A549 (cell line): ENCODE measurements around the gene KAT2B.

Experiments used
- CBX2 ChIP-seq: fragments of 200-600 bp; sonication (generic); IDR thresholded peaks from 2 replicates; pipeline ENCODE4 v1.6.1; 2016; ENCODE audit warnings: low read depth, mild to moderate bottlenecking, borderline replicate concordance
- FOSB ChIP-seq: fragments of 250-450 bp; sonication (Bioruptor Pico); IDR thresholded peaks from 2 replicates; pipeline ENCODE4 v1.5.0; 2020; ENCODE audit warnings: mild to moderate bottlenecking, moderate library complexity
- FOSL2 ChIP-seq, 2 experiments: fragments of 450-650 bp in 1 of 2; fragments of >200 bp in 1 of 2; sonication (Bioruptor Twin) in 1 of 2; formaldehyde crosslinking; IDR thresholded peaks; 2 replicates each; pipeline versions ENCODE4 v1.5.0 to v1.6.1; 2016 to 2020; ENCODE audit warnings: mild to moderate bottlenecking in 1 of 2, moderate library complexity in 1 of 2
- POLR2A ChIP-seq: IDR thresholded peaks from 2 replicates; pipeline ENCODE4 v1.6.1; 2012; ENCODE audit warnings: mild to moderate bottlenecking, low read length
- RAD21 ChIP-seq, 2 experiments: fragments of >200 bp in 1 of 2; sonication (Bioruptor Twin) in 1 of 2; formaldehyde crosslinking in 1 of 2; IDR thresholded peaks in 1 of 2; conservative IDR thresholded peaks in 1 of 2; 2 replicates in 1 of 2; 3 replicates in 1 of 2; pipeline ENCODE4 v1.6.1; 2012 to 2018; ENCODE audit warnings: inconsistent platforms in 1 of 2
- RNF2 ChIP-seq: fragments of 200-600 bp; sonication (generic); IDR thresholded peaks from 2 replicates; pipeline ENCODE4 v1.6.1; 2016; ENCODE audit warnings: low read depth, mild to moderate bottlenecking, antibody characterized with exemption, moderate library complexity, borderline replicate concordance
- SMC3 ChIP-seq: fragments of >200 bp; sonication (Bioruptor Twin); formaldehyde crosslinking; IDR thresholded peaks from 3 replicates; pipeline ENCODE4 v1.6.1; 2018; ENCODE audit warnings: inconsistent platforms
- SREBF2 ChIP-seq: fragments of 450-650 bp; IDR thresholded peaks from 2 replicates; pipeline ENCODE4 v1.6.1; 2014; ENCODE audit warnings: mild to moderate bottlenecking, moderate library complexity
- USF2 ChIP-seq: fragments of 450-650 bp; IDR thresholded peaks from 2 replicates; pipeline ENCODE4 v1.6.1; 2014; ENCODE audit warnings: antibody characterized with exemption
- TF ChIP-seq, protein P1 (sequence below): fragments of >200 bp; sonication (Bioruptor Twin); formaldehyde crosslinking; IDR thresholded peaks from 3 replicates; pipeline ENCODE4 v1.5.1; 2016

- TF ChIP-seq CBX2, result no peak
- TF ChIP-seq, protein P1, sequence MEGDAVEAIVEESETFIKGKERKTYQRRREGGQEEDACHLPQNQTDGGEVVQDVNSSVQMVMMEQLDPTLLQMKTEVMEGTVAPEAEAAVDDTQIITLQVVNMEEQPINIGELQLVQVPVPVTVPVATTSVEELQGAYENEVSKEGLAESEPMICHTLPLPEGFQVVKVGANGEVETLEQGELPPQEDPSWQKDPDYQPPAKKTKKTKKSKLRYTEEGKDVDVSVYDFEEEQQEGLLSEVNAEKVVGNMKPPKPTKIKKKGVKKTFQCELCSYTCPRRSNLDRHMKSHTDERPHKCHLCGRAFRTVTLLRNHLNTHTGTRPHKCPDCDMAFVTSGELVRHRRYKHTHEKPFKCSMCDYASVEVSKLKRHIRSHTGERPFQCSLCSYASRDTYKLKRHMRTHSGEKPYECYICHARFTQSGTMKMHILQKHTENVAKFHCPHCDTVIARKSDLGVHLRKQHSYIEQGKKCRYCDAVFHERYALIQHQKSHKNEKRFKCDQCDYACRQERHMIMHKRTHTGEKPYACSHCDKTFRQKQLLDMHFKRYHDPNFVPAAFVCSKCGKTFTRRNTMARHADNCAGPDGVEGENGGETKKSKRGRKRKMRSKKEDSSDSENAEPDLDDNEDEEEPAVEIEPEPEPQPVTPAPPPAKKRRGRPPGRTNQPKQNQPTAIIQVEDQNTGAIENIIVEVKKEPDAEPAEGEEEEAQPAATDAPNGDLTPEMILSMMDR, result no peak
- TF ChIP-seq USF2, result no peak
- TF ChIP-seq POLR2A, result no peak
- no peak for TF ChIP-seq RAD21 (conservative IDR thresholded peaks at IDR 0.05 in 1 of 2, IDR thresholded peaks at IDR 0.05 in 1 of 2)
- TF ChIP-seq FOSB (CRISPR knock-in tag), result no peak
- TF ChIP-seq SMC3, result no peak
- no peak for TF ChIP-seq SREBF2
- TF ChIP-seq FOSL2 (IDR thresholded peaks at IDR 0.05), result no peak
- TF ChIP-seq FOSL2 (CRISPR knock-in tag; IDR thresholded peaks at IDR 0.05), result no peak
- no peak for TF ChIP-seq RNF2
Measured at GRCh38 chr3:20038699-20039465, 1.4 kb upstream of the KAT2B start.
